Transverse colon (tissue), 4 donors: Measurements from ENCODE around the gene UBASH3A. TPM values are rescaled to one million over a fixed set of nuclear protein-coding genes. Genes with fewer than 3 reads are reported as not detected.

Experiments
- DNase-seq: peaks from one replicate; pipeline ENCODE4 v3.0.0-alpha.2; 2019
- H3K27ac ChIP-seq, 4 donors: fragments of 200-600 bp; sonication (generic); 2 replicates each; pipeline ENCODE4 v1.5.1; 2016 to 2018; ENCODE audit warnings: inconsistent platforms in 4 of 4
- H3K27me3 ChIP-seq: fragments of 200-600 bp; sonication (generic); 2 replicates; pipeline ENCODE4 v1.5.1; 2017; ENCODE audit warnings: inconsistent platforms
- H3K36me3 ChIP-seq, 4 donors: fragments of 200-600 bp; sonication (generic); 2 replicates each; pipeline ENCODE4 v1.5.1; 2017 to 2019; ENCODE audit warnings: inconsistent platforms in 4 of 4
- H3K4me1 ChIP-seq, 4 donors: fragments of 200-600 bp; sonication (generic); 2 replicates each; pipeline ENCODE4 v1.5.1; 2017 to 2020; ENCODE audit warnings: inconsistent platforms in 4 of 4
- H3K4me3 ChIP-seq, 4 donors: fragments of 200-600 bp; sonication (generic); 1 replicate in 1 of 4; 2 replicates in 3 of 4; pipeline versions ENCODE4 v1.5.1 to v1.6.1; 2017 to 2019; ENCODE audit warnings: inconsistent platforms in 4 of 4
- H3K9me3 ChIP-seq, 2 donors: fragments of 200-600 bp; sonication (generic); 2 replicates each; pipeline ENCODE4 v1.5.1; 2017 to 2019; ENCODE audit warnings: inconsistent platforms in 2 of 2
- EP300 ChIP-seq: sonication (generic); formaldehyde crosslinking; IDR thresholded peaks from one replicate; pipeline ENCODE4 v1.6.1; 2017; ENCODE audit warnings: antibody characterized with exemption, low read depth
- POLR2A ChIP-seq: fragments of 450-650 bp; IDR thresholded peaks from one replicate; pipeline ENCODE4 v1.6.1; 2016; ENCODE audit warnings: antibody characterized with exemption, mild to moderate bottlenecking, moderate library complexity
- POLR2AphosphoS5 ChIP-seq, 3 donors: sonication (generic); formaldehyde crosslinking; IDR thresholded peaks; one replicate each; pipeline ENCODE4 v1.6.1; 2016; ENCODE audit warnings: antibody characterized with exemption in 3 of 3
- WGBS, 2 donors: methylation state at CpG; one replicate each; pipeline ENCODE4 v1.1.5; 2018; ENCODE audit warnings: low coverage in 1 of 2; 5-methylcytosine and 5-hydroxymethylcytosine counted together
- in situ Hi-C, 4 donors: fragments of 200-750 bp; cut with MboI; loops; one replicate each; pipeline versions ENCODE4 v1.15.0 to v1.15.1; 2017; ENCODE audit warnings: low sequenced_read_pairs in 3 of 4, low pct_ligation_motif_present in 1 of 4, low pct_unique_long_range_greater_than_20kb in 1 of 4
- intact Hi-C: fragments of 100-400 bp; cut with DNase I; formaldehyde crosslinking; loops from one replicate; pipeline ENCODE4 v1.15.1; 2023; ENCODE audit warnings: low total_unique reads
- total RNA-seq, 4 donors: library from RNA; depleted of rRNA; stranded (reverse); fragments of >200 nt; gene quantifications; one replicate each; pipeline ENCODE4 v1.1.0, GENCODE V29; 2016
- TF ChIP-seq, protein P1 (sequence below), 5 experiments: fragments of 200-600 bp in 3 of 5; fragments of 450-650 bp in 2 of 5; sonication (generic) in 3 of 5; IDR thresholded peaks; 1 replicate in 2 of 5; 2 replicates in 3 of 5; pipeline ENCODE4 v1.5.1; 2016 to 2017; ENCODE audit warnings: antibody characterized with exemption in 5 of 5, inconsistent platforms in 3 of 5, mild to moderate bottlenecking in 2 of 5, moderate library complexity in 1 of 5

UBASH3A gene
- total RNA-seq, 4 donors from 2014 or later, result 0.37 to 3.0 (median 0.82) TPM; not detected in 1

DNA sequence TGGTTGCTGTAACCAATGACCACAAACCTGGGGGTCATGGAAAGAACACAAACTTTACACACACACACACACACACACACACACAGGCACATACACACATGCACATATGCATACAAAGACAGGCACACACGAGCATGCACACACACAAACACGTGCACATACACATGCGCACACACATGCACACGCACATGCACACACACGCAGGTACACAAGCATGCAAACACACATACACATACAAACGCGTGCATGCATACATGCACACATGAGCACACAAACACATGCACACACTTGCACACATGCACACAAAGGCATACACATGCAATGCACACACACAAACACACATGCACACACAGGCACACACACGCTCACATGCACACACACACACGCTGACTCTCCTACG is 44.0 kb downstream of the UBASH3A start:
- no peaks in the 10 kb centered on the region for H3K36me3 ChIP-seq
- no peaks in the 10 kb centered on the region for H3K27me3 ChIP-seq
- peaks cover 0 to 7% (median 5%) of the 10 kb centered on the region in 4 donors for H3K4me1 ChIP-seq
- in situ Hi-C loops (loop anchor here in 3 of 4 donors (10.0 kb wide), 3 partner anchors 63 to 303 kb away; no protein-coding TSS in a partner anchor), intact Hi-C loops (no loop called here)
- 91 to 100% methylated on average over 3 to 10 of the region's 10 CpGs for WGBS, 2 donors
- TF ChIP-seq POLR2A, result no peak
- TF ChIP-seq, protein P1, sequence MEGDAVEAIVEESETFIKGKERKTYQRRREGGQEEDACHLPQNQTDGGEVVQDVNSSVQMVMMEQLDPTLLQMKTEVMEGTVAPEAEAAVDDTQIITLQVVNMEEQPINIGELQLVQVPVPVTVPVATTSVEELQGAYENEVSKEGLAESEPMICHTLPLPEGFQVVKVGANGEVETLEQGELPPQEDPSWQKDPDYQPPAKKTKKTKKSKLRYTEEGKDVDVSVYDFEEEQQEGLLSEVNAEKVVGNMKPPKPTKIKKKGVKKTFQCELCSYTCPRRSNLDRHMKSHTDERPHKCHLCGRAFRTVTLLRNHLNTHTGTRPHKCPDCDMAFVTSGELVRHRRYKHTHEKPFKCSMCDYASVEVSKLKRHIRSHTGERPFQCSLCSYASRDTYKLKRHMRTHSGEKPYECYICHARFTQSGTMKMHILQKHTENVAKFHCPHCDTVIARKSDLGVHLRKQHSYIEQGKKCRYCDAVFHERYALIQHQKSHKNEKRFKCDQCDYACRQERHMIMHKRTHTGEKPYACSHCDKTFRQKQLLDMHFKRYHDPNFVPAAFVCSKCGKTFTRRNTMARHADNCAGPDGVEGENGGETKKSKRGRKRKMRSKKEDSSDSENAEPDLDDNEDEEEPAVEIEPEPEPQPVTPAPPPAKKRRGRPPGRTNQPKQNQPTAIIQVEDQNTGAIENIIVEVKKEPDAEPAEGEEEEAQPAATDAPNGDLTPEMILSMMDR (IDR thresholded peaks at IDR 0.05), result no peak
- no peak for TF ChIP-seq EP300
- TF ChIP-seq POLR2AphosphoS5 (IDR thresholded peaks at IDR 0.05), result no peak
- no peaks in the 10 kb centered on the region for H3K9me3 ChIP-seq
- DNase-seq, result no peak
- no peak overlapping the region for H3K4me3 ChIP-seq
- no peak overlapping the region for H3K27ac ChIP-seq

DNA sequence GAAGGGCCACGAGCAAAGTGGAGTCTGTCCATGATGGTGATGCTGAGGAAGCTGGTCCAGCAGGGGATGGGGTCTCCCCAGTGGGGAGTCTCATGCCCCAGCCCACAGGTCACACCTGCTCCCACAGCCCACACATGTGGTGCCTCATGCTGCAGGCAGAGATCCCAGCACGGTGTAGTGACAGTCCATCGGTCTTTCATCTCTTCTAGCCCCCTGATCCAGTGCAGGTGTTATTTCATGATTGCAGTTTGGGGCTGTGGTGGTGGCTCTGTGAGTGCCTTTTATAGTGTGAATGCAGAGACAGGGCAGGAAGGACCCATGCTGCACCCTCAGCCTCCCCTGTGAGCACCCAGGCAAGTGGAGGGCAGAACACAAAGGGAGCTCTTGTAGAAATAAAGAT is 45.0 kb downstream of the UBASH3A start:
- 93% methylated on average over 3 of the region's 3 CpGs; no CpG with 5 or more reads in 1 of the 2 donors for WGBS, 2 donors
- Histone ChIP-seq H3K27ac (no peak overlapping the region), H3K4me3 (no peak overlapping the region), H3K27me3 (no peaks in the 10 kb centered on the region), H3K36me3 (no peaks in the 10 kb centered on the region), H3K4me1 (peaks cover 0 to 11% (median 5%) of the 10 kb centered on the region in 4 donors), H3K9me3 (no peaks in the 10 kb centered on the region)
- intact Hi-C loops, result no loop called here
- no peak for DNase-seq
- TF ChIP-seq POLR2A (no peak), EP300 (no peak)
- in situ Hi-C loops, result loop anchor here in 3 of 4 donors (10.0 kb wide), 3 partner anchors 64 to 304 kb away; no protein-coding TSS in a partner anchor

DNA sequence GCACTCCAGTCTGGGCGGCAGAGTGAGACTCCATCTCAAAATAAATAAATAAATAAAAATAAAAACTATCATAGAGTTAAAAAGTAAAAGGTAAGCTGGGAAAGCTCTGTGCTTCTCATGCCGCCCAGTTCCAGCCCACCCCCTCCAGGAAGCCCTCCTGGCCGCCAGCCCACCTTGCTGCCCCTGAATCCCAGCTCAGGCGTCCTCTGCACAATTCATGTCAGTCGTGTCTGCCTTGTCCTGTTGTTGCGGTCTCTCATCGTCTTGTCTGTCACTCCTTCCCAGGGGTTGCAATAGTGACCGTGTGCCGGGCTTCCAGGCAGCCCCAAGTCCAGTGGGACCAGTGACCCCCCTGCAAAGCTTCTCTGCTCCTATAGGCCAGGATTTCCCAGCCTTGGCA is 48.2 kb downstream of the UBASH3A start:
- intact Hi-C loops, result no loop called here
- WGBS, 2 donors, result 93 to 100% methylated on average over 1 to 9 of the region's 9 CpGs
- H3K4me1 ChIP-seq, result peaks cover 0 to 20% (median 5%) of the 10 kb centered on the region in 4 donors

DNA sequence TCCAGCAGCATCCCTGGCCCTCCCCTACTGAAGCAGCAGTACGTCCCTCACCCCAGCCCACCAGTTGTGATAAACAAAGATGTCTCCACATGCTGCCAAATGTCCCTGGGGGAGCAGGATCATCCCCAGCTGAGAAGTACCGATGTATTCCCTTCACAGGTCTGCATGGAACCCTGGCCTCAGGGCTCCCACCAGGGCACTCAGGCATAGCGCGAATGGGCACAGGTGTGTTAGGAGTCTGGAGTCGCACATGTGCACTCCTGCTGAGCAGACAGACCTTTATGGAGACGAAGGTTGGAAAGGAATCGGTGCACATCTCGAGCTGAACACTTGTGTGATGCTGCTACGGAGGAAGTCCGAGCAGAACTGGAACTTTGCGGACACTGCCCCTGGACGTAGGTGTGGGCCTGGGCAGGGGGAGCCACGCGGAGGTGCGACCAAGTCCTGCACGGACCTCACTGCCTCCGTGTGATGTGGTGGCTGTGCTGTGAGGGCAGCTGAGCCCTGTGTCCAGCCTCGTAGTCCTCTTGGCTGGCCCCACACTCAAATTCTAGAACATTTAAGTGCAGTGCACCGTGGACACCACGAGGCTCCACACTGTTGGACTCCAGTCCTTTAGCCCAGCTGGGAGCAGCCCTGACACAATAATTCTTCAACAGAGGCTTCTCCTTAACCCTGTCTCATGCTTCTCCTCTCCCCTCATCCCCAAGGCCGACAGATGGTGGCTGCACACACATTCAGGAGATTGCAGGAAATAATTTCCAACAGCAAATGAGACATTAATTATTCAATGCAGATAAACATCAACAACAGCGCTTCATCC is 48.9 kb downstream of the UBASH3A start:
- in situ Hi-C loops (loop anchor here in 1 of 4 donors (25.0 kb wide), 1 partner anchor 290 kb away; no protein-coding TSS in a partner anchor), intact Hi-C loops (no loop called here)
- 83 to 91% methylated on average over 12 to 22 of the region's 22 CpGs for WGBS, 2 donors
- H3K9me3 ChIP-seq, result no peaks in the 10 kb centered on the region
- no peaks in the 10 kb centered on the region for H3K27me3 ChIP-seq
- H3K4me1 ChIP-seq, result peaks cover 0 to 21% (median 5%) of the 10 kb centered on the region in 4 donors
- H3K27ac ChIP-seq, result no peak overlapping the region
- H3K4me3 ChIP-seq, result no peak overlapping the region
- DNase-seq, result no peak
- H3K36me3 ChIP-seq, result no peaks in the 10 kb centered on the region
- TF ChIP-seq EP300 (no peak), POLR2AphosphoS5 (IDR thresholded peaks at IDR 0.05) (no peak)
- TF ChIP-seq, protein P1 (IDR thresholded peaks at IDR 0.05), result no peak

More for the DNA sequence above, 48.2 kb downstream of the UBASH3A start:
- Histone ChIP-seq H3K9me3 (no peaks in the 10 kb centered on the region), H3K27ac (no peak overlapping the region), H3K27me3 (no peaks in the 10 kb centered on the region), H3K36me3 (no peaks in the 10 kb centered on the region), H3K4me3 (no peak overlapping the region)
- in situ Hi-C loops, result loop anchor here in 1 of 4 donors (25.0 kb wide), 1 partner anchor 290 kb away; no protein-coding TSS in a partner anchor
- DNase-seq, result no peak
- TF ChIP-seq POLR2A, result no peak
- no peak for TF ChIP-seq POLR2AphosphoS5 (IDR thresholded peaks at IDR 0.05)
- TF ChIP-seq, protein P1 (IDR thresholded peaks at IDR 0.05), result no peak
- TF ChIP-seq EP300, result no peak
